ENCODE results near the gene PPP1R12B. TPM values are rescaled to one million over a fixed set of nuclear protein-coding genes. Genes with fewer than 3 reads are reported as not detected.

PPP1R12B gene
- total and polyA plus RNA-seq, 2 donors (not counting 3 experiments of a cell fraction or from before 2014, with no cell fraction given) = 8.4 to 11.5 TPM

- Histone ChIP-seq H3K27ac (ENCODE audit: insufficient read depth, low read depth, low read length) (no peak overlapping the region), H3K27me3 (ENCODE audit: control insufficient read depth in 2 of 2, insufficient read depth in 2 of 2, low read length in 2 of 2) (no peaks in the 10 kb centered on the region), H3K9ac (replicated peaks; ENCODE audit: extremely low read depth, insufficient read depth, low read length) (no peak overlapping the region), H3K36me3 (ENCODE audit: control insufficient read depth in 2 of 2, extremely low read depth in 1 of 2, insufficient read depth in 2 of 2, low read length in 2 of 2) (no peaks in the 10 kb centered on the region), H2AFZ (ENCODE audit: low read depth, low read length) (no peak overlapping the region), H3K9me1 (replicated peaks; ENCODE audit: control insufficient read depth, extremely low read depth, insufficient read depth, low read length) (no peaks in the 10 kb centered on the region), H4K20me1 (replicated peaks; ENCODE audit: control insufficient read depth, extremely low read depth, insufficient read depth, low read length) (no peaks in the 10 kb centered on the region), H3K4me3 (replicated peaks in 1 of 3; ENCODE audit: insufficient read depth in 1 of 3, low read depth in 1 of 3, low read length in 3 of 3) (no peak overlapping the region), H3K4me2 (ENCODE audit: insufficient read depth, low read length) (no peak overlapping the region), H3K79me2 (ENCODE audit: control insufficient read depth, insufficient read depth, low read length) (no peaks in the 10 kb centered on the region), H3K9me3 (replicated peaks; ENCODE audit: control insufficient read depth, insufficient read depth, low read length) (no peaks in the 10 kb centered on the region), H3K4me1 (ENCODE audit: control insufficient read depth, extremely low read depth, insufficient read depth, low read length) (no peaks in the 10 kb centered on the region)
- CTCF ChIA-PET = interaction anchor here (0.6 to 1.2 kb wide), 3 partner anchors 22 to 328 kb away, joined by 3 to 5 read pairs (median 5); no protein-coding TSS in a partner anchor
- FAIRE-seq = no peak
- no TSS peak for BruUV-seq (replicated peaks)
- dilution Hi-C loops (cut with MboI; ENCODE audit: extremely low pct_ligation_motif_present, low sequenced_read_pairs) = no loop called here
- no peak for TF ChIP-seq EZH2 (IDR thresholded peaks at IDR 0.05; ENCODE audit: borderline replicate concordance, low read depth, low read length, severe bottlenecking)
- TF ChIP-seq MYC (IDR thresholded peaks at IDR 0.05; ENCODE audit: low read depth, low read length) = no peak
- TF ChIP-seq POLR2A (IDR thresholded peaks at IDR 0.05; ENCODE audit: low read depth, low read length) = no peak
- TF ChIP-seq CTCF (IDR thresholded peaks at IDR 0.05; ENCODE audit: extremely low read depth in 1 of 2, insufficient read depth in 1 of 2, low read depth in 1 of 2, low read length in 2 of 2) = no peak
- no peak for TF ChIP-seq GATA2 (IDR thresholded peaks at IDR 0.05; ENCODE audit: insufficient read depth, insufficient read length, low read depth, low read length)
- no peak for TF ChIP-seq MAX (IDR thresholded peaks at IDR 0.05; ENCODE audit: insufficient read depth, insufficient read length)
- no peak for TF ChIP-seq FOS (IDR thresholded peaks at IDR 0.05; ENCODE audit: borderline replicate concordance, insufficient read depth, low read length)
- TF ChIP-seq JUN (IDR thresholded peaks at IDR 0.05; ENCODE audit: borderline replicate concordance, insufficient read depth, insufficient read length, low read depth) = no peak
- TF ChIP-seq POLR2AphosphoS5 (IDR thresholded peaks at IDR 0.05; ENCODE audit: insufficient read depth, low read depth, low read length) = no peak
- no peak for DNase-seq (ENCODE audit: low read depth, low spot score)
- POLR2A ChIA-PET = no interaction called here
- intact Hi-C loops (cut with micrococcal nuclease) = no loop called here
These were observed 273.9 kb downstream of the PPP1R12B start for GRCh38 chr1:202622388-202622787.
